Thoracic aorta (tissue), 2 donors: ENCODE data around the gene TADA3. TPM values are rescaled to one million over a fixed set of nuclear protein-coding genes. Genes with fewer than 3 reads are reported as not detected.

Experiments
- ATAC-seq: fragments of 150-250 bp; one replicate; pipeline ENCODE4 v1.8.0; 2017; ENCODE audit warnings: low read depth; ENCODE audit not compliant: insufficient number of reproducible peaks, low FRiP score
- DNase-seq: peaks from one replicate; pipeline ENCODE4 v3.0.0-alpha.2; 2020; ENCODE audit warnings: low spot score
- H3K27ac ChIP-seq, 2 donors: fragments of 200-600 bp; sonication (generic); 1 replicate in 1 of 2; 2 replicates in 1 of 2; pipeline ENCODE4 v1.5.1; 2016; ENCODE audit warnings: mild to moderate bottlenecking in 2 of 2, moderate library complexity in 2 of 2
- H3K27me3 ChIP-seq: fragments of 200-600 bp; sonication (generic); replicated peaks from 2 replicates; pipeline ENCODE4 v1.6.0; 2016; ENCODE audit warnings: mild to moderate bottlenecking; ENCODE audit not compliant: insufficient read depth
- H3K36me3 ChIP-seq: fragments of 200-600 bp; sonication (generic); one replicate; pipeline ENCODE4 v1.5.1; 2016
- H3K4me1 ChIP-seq, 2 donors: fragments of 200-600 bp; sonication (generic); 1 replicate in 1 of 2; 2 replicates in 1 of 2; pipeline versions ENCODE4 v1.5.1 to v1.6.0; 2016; ENCODE audit warnings: low read depth in 2 of 2, mild to moderate bottlenecking in 1 of 2; ENCODE audit not compliant: control insufficient read depth in 1 of 2
- H3K4me3 ChIP-seq: fragments of 200-600 bp; sonication (generic); 2 replicates; pipeline ENCODE4 v1.5.1; 2016; ENCODE audit warnings: mild to moderate bottlenecking
- H3K9me3 ChIP-seq: fragments of 200-600 bp; sonication (generic); 2 replicates; pipeline ENCODE4 v1.5.1; 2016
- CTCF ChIP-seq: fragments of 200-600 bp; sonication (generic); IDR thresholded peaks from one replicate; pipeline ENCODE4 v1.5.1; 2019; ENCODE audit warnings: antibody characterized with exemption
- total RNA-seq, 2 donors: library from RNA; depleted of rRNA; stranded (reverse); fragments of >200 nt; gene quantifications; one replicate each; pipeline versions ENCODE4 v1.1.0 to v1.2.3, GENCODE V29; 2016

TADA3 gene
- total RNA-seq, 2 donors from 2014 or later, result 61.7 to 73.6 TPM

GRCh38 chr3:9791790-9792404, 376 bp downstream of the TADA3 start:
- peaks cover 17 to 40% of the 10 kb centered on the region in 2 donors for H3K4me1 ChIP-seq
- H3K27me3 ChIP-seq, result no peaks in the 10 kb centered on the region
- H3K27ac ChIP-seq, result peak overlapping the region; percentile 99
- ATAC-seq (peak; percentile 7), DNase-seq (no peak)
- H3K36me3 ChIP-seq, result peaks cover 13% of the 10 kb centered on the region
- no peaks in the 10 kb centered on the region for H3K9me3 ChIP-seq
- H3K4me3 ChIP-seq, result peak overlapping the region; percentile 99
- TF ChIP-seq CTCF, result no peak

- no peak for DNase-seq
- Histone ChIP-seq H3K27ac (peak overlapping the region; percentile 18 to 99), H3K36me3 (peaks cover 12% of the 10 kb centered on the region), H3K4me1 (peaks cover 17 to 40% of the 10 kb centered on the region in 2 donors), H3K9me3 (no peaks in the 10 kb centered on the region), H3K27me3 (no peaks in the 10 kb centered on the region), H3K4me3 (peak overlapping the region; percentile 99)
- TF ChIP-seq CTCF, result no peak
- ATAC-seq, result no peak
These were observed 1.1 kb downstream of the TADA3 start for GRCh38 chr3:9791127-9791526.

- Histone ChIP-seq H3K27me3 (no peaks in the 10 kb centered on the region), H3K27ac (no peak overlapping the region), H3K4me1 (peaks cover 12 to 16% of the 10 kb centered on the region in 2 donors), H3K9me3 (no peaks in the 10 kb centered on the region), H3K36me3 (peaks cover 22% of the 10 kb centered on the region), H3K4me3 (no peak overlapping the region)
- no peak for DNase-seq
- ATAC-seq, result no peak
- TF ChIP-seq CTCF, result no peak
These were observed 4.6 kb downstream of the TADA3 start for GRCh38 chr3:9787714-9788113.

GRCh38 chr3:9786825-9787669, 5.2 kb downstream of the TADA3 start:
- no peak for ATAC-seq
- Histone ChIP-seq H3K36me3 (peaks cover 24% of the 10 kb centered on the region), H3K4me3 (no peak overlapping the region)

More at GRCh38 chr3:9786825-9787669, 5.2 kb downstream of the TADA3 start:
- peak; percentile 20 for TF ChIP-seq CTCF
- H3K27ac ChIP-seq, result no peak overlapping the region
- H3K9me3 ChIP-seq, result no peaks in the 10 kb centered on the region
- H3K27me3 ChIP-seq, result no peaks in the 10 kb centered on the region
- DNase-seq, result no peak
- H3K4me1 ChIP-seq, result peaks cover 12 to 16% of the 10 kb centered on the region in 2 donors
